Endothelial cell (in vitro differentiated cells): ENCODE results near the gene HERC5. TPM values are rescaled to one million over a fixed set of nuclear protein-coding genes. Genes with fewer than 3 reads are reported as not detected.

Experiments
- DNase-seq: peaks from one replicate; pipeline ENCODE4 v3.0.0; 2021; ENCODE audit warnings: low spot score
- H3K27ac Mint-ChIP-seq: one replicate; pipeline ENCODE4 v1.8.0; 2021; ENCODE audit warnings: mixed read lengths, inconsistent platforms; ENCODE audit not compliant: unreplicated experiment
- H3K27me3 Mint-ChIP-seq: one replicate; pipeline ENCODE4 v1.8.0; 2021; ENCODE audit warnings: mild to moderate bottlenecking, moderate library complexity, mixed read lengths, inconsistent platforms; ENCODE audit not compliant: unreplicated experiment
- H3K36me3 Mint-ChIP-seq: one replicate; pipeline ENCODE4 v1.8.0; 2021; ENCODE audit warnings: mild to moderate bottlenecking, low read depth, mixed read lengths, inconsistent platforms; ENCODE audit not compliant: unreplicated experiment
- H3K4me1 Mint-ChIP-seq: one replicate; pipeline ENCODE4 v1.8.0; 2021; ENCODE audit warnings: mild to moderate bottlenecking, mixed read lengths, inconsistent platforms; ENCODE audit not compliant: unreplicated experiment
- H3K4me3 Mint-ChIP-seq: one replicate; pipeline ENCODE4 v1.8.0; 2021; ENCODE audit warnings: mild to moderate bottlenecking, mixed read lengths, inconsistent platforms; ENCODE audit not compliant: unreplicated experiment
- H3K9me3 Mint-ChIP-seq: one replicate; pipeline ENCODE4 v1.8.0; 2021; ENCODE audit warnings: mixed read lengths, inconsistent platforms; ENCODE audit not compliant: unreplicated experiment
- CTCF ChIP-seq: fragments of 200-600 bp; sonication (generic); IDR thresholded peaks from one replicate; pipeline ENCODE4 v1.5.0; 2021; ENCODE audit warnings: antibody characterized with exemption; ENCODE audit not compliant: unreplicated experiment
- total RNA-seq: library from RNA; stranded (reverse); fragmentation: NEBNext Ultra II Directional; extraction: Animal tissue kit (Norgen Biotek cat#: 25700); gene quantifications from one replicate; pipeline ENCODE4 v1.2.1, GENCODE V29; 2021; ENCODE audit not compliant: unreplicated experiment

Gene HERC5
- total RNA-seq, 1 donor from 2014 or later, result 9.1 TPM

- TF ChIP-seq CTCF, result no peak
- Mint-ChIP-seq H3K27ac (no peak overlapping the region), H3K9me3 (no peaks in the 10 kb centered on the region), H3K36me3 (peaks cover 20% of the 10 kb centered on the region), H3K4me3 (no peak overlapping the region), H3K27me3 (no peaks in the 10 kb centered on the region), H3K4me1 (no peaks in the 10 kb centered on the region)
- DNase-seq, result no peak
These were observed 8.8 kb downstream of the HERC5 start for GRCh38 chr4:88465653-88466192.

GRCh38 chr4:88467392-88467791, 10.5 kb downstream of the HERC5 start:
- no peaks in the 10 kb centered on the region for H3K9me3 Mint-ChIP-seq

GRCh38 chr4:88477229-88477860, 20.4 kb downstream of the HERC5 start:
- Mint-ChIP-seq H3K27me3 (peaks cover 2% of the 10 kb centered on the region), H3K4me3 (no peak overlapping the region), H3K4me1 (no peaks in the 10 kb centered on the region), H3K27ac (no peak overlapping the region), H3K36me3 (peaks cover 8% of the 10 kb centered on the region), H3K9me3 (no peaks in the 10 kb centered on the region)
- DNase-seq, result no peak
- TF ChIP-seq CTCF, result no peak

More at GRCh38 chr4:88467392-88467791, 10.5 kb downstream of the HERC5 start:
- H3K36me3 Mint-ChIP-seq, result peaks cover 18% of the 10 kb centered on the region
- DNase-seq, result no peak
- no peak overlapping the region for H3K4me3 Mint-ChIP-seq
- no peak overlapping the region for H3K27ac Mint-ChIP-seq
- no peaks in the 10 kb centered on the region for H3K4me1 Mint-ChIP-seq
- no peak for TF ChIP-seq CTCF
- no peaks in the 10 kb centered on the region for H3K27me3 Mint-ChIP-seq

- Mint-ChIP-seq H3K27me3 (peaks cover 2% of the 10 kb centered on the region), H3K27ac (no peak overlapping the region), H3K36me3 (peaks cover 4% of the 10 kb centered on the region), H3K4me1 (no peaks in the 10 kb centered on the region), H3K9me3 (no peaks in the 10 kb centered on the region), H3K4me3 (no peak overlapping the region)
- DNase-seq, result no peak
- TF ChIP-seq CTCF, result no peak
These were observed 21.3 kb downstream of the HERC5 start for GRCh38 chr4:88478247-88478646.

- no peaks in the 10 kb centered on the region for H3K36me3 Mint-ChIP-seq
These were observed 24.6 kb downstream of the HERC5 start for GRCh38 chr4:88481537-88481936.

More at GRCh38 chr4:88481537-88481936, 24.6 kb downstream of the HERC5 start:
- Mint-ChIP-seq H3K27me3 (peaks cover 1% of the 10 kb centered on the region), H3K9me3 (no peaks in the 10 kb centered on the region), H3K27ac (no peak overlapping the region), H3K4me1 (no peaks in the 10 kb centered on the region), H3K4me3 (no peak overlapping the region)
- DNase-seq, result no peak
- TF ChIP-seq CTCF, result no peak
